Endometrial microvascular endothelial cells (primary cell): ENCODE results near the gene ZNF618. TPM values are rescaled to one million over a fixed set of nuclear protein-coding genes. Genes with fewer than 3 reads are reported as not detected.
"Not testable (repeated sequence)": the region's sequence is repeated elsewhere in the genome, so short reads cannot be mapped to it uniquely, and the experiment has no call there.

Source experiments
- in situ Hi-C: cut with HindIII; loops from 2 replicates; pipeline ENCODE4 v1.10.0; 2017; ENCODE audit warnings: low sequenced_read_pairs, low pct_unique_long_range_greater_than_20kb; ENCODE audit errors: inconsistent ontology term
- total RNA-seq: library from RNA; depleted of rRNA; stranded (reverse); fragments of >200 nt; gene quantifications from one replicate; pipeline ENCODE4 v1.2.3, GENCODE V29; 2015; ENCODE audit errors: inconsistent ontology term

Gene ZNF618
- total RNA-seq, 1 donor from 2014 or later: 13.4 TPM

GRCh38 chr9:114038724-114039313, 162.7 kb downstream of the ZNF618 start:
- in situ Hi-C loops: no loop called here

DNA sequence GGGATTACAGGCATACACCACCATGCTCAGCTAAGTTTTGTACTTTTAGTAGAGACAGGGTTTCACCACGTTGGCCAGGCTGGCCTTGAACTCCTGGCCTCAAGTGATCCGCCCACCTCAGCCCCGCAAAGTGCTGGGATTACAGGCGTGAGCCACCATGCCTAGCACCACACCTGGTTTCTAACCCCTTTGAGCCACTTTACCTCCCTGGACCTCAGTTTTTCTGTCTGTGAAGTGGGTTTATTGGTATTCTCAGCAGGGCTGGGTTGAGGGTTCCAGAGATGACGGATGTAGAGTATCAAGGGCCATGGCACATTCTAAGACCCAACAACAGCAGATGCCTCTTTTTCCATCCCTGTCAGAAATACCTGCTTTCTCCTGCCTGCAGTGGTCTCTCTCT, 163.4 kb downstream of the ZNF618 start:
- in situ Hi-C loops: no loop called here

- in situ Hi-C loops: not testable (repeated sequence)
Measured at GRCh38 chr9:114043660-114044059, 167.6 kb downstream of the ZNF618 start.

GRCh38 chr9:114046237-114046755, 170.2 kb downstream of the ZNF618 start:
- in situ Hi-C loops: no loop called here

DNA sequence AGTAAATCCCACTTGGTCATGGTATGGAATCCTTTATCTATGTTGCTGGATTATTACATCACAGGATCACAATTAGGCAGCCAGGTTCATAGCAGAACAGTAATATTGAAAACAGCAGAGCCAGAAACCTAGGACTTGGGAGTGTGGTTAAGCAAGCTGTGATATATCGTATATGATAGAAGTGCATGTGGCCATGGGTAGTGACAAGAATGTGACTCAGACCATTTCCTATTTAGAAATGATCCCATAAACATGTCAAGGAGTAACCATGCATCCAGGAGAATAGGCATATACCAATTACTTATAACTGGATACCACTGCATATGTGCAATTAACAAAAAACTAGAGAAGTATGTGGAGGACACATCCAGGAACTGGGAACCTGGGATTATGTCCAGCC, 170.8 kb downstream of the ZNF618 start:
- in situ Hi-C loops: no loop called here

DNA sequence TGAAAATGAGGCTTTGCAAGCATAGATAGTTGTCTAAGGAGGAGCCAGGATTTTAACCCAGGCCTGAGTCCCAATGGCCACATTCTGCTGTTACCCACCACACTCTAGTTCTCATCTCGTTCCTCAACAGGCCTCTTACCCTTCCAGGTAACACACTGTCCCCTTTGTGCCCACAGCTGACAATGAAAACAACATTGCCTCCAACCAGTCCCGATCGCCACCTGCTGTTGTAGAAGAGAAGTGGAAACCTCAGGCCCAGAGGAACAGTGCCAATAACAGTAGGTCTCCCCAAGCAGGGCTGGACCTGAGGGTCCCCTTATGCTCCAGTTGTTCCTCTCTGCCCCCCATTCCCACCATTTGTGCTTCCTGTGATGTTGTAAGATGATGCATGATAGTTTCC, 171.6 kb downstream of the ZNF618 start:
- in situ Hi-C loops: no loop called here

DNA sequence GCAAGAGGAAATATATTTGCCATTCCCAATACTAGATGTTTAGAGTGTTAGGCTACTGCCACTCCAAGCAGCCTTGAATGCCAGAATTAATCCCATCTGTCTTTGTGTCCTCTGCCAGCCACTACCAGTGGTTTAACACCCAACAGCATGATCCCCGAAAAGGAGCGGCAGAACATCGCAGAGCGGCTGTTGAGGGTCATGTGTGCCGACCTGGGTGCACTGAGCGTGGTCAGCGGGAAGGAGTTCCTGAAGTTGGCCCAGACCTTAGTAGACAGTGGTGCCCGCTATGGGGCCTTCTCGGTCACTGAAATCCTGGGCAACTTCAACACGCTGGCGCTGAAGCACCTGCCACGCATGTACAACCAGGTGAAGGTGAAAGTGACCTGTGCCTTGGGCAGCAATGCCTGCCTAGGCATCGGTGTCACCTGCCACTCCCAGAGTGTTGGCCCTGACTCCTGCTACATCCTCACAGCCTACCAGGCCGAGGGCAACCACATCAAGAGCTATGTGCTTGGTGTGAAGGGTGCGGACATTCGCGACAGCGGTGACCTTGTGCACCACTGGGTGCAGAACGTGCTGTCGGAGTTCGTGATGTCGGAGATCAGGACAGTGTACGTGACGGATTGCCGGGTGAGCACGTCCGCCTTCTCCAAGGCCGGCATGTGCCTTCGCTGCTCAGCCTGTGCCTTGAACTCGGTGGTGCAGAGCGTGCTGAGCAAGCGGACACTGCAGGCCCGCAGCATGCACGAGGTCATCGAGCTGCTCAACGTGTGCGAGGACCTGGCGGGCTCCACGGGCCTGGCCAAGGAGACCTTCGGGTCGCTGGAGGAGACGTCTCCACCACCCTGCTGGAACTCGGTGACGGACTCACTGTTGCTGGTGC, 172.7 kb downstream of the ZNF618 start:
- in situ Hi-C loops: no loop called here

GRCh38 chr9:114049441-114050225, 173.5 kb downstream of the ZNF618 start:
- in situ Hi-C loops: no loop called here

GRCh38 chr9:114050226-114050568, 174.1 kb downstream of the ZNF618 start:
- in situ Hi-C loops: no loop called here

DNA sequence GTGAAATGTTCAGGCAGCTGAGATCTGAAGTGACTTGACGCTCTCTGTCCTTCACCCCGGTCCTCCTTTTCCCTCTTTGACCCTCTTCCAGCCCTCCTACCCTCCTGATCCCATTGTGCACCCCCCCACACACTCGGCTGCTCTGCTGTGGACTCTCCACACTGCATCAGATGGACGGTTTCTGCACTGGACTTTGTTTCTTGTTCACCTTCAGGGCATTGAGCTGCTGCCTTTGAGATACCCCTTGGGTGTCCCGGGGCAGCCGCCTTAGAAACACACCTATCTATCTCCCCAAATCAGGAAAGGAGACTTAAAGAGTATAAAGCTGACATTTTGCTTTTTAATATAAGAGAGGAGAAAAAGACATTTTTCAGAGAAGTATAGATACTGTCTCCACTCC, 174.5 kb downstream of the ZNF618 start:
- in situ Hi-C loops: no loop called here

GRCh38 chr9:114051281-114051680, 175.2 kb downstream of the ZNF618 start:
- in situ Hi-C loops: no loop called here

GRCh38 chr9:114051706-114052105, 175.6 kb downstream of the ZNF618 start:
- in situ Hi-C loops: no loop called here

- in situ Hi-C loops: no loop called here
Measured at GRCh38 chr9:114053246-114054005, 177.3 kb downstream of the ZNF618 start.

GRCh38 chr9:114054191-114054690, 178.1 kb downstream of the ZNF618 start:
- in situ Hi-C loops: no loop called here

GRCh38 chr9:114055061-114055460, 179.0 kb downstream of the ZNF618 start:
- in situ Hi-C loops: no loop called here

- in situ Hi-C loops: no loop called here
Measured at GRCh38 chr9:114055894-114056293, 179.8 kb downstream of the ZNF618 start.

- in situ Hi-C loops: no loop called here
Measured at GRCh38 chr9:114056527-114056926, 180.4 kb downstream of the ZNF618 start.

DNA sequence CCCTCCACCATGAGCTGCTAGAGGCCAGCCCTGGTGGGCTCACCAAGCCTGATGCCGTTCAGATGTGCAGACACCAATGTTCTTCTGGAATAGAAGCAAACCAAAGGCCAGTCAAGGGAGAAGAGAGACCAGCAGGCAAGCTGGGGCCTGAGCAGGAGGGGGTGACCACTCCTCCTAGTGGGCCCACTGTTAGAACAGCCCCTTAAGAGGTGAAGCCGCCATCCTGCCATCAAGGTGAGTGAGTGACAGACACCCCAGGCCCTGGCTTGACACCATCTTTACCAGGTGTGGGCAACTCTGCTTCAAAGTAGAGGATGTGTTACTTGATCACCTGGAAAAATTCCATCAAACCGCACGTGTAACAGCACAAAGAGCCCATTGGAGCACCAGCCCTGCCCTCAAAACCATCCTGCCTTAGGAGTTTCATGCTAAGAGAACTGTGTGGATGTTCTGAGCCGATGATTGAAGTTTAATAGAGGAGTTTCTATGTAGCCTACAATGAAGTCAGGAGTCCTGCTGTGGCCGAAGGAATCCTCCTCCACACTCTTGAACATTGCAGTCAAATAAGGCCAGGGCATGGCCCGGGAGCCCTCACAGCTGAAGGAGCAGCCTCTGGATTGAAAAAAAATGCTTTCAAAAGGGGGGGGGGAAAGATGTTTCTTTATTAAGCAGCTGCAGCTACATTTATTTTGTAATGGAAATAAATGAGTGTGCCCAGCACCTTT, 181.2 kb downstream of the ZNF618 start:
- in situ Hi-C loops: no loop called here
